Skin of body (tissue), 2 donors: ENCODE data around the gene ASTN2. TPM values are rescaled to one million over a fixed set of nuclear protein-coding genes. Genes with fewer than 3 reads are reported as not detected.
"Not testable (repeated sequence)": the region's sequence is repeated elsewhere in the genome, so short reads cannot be mapped to it uniquely, and the experiment has no call there.

Experiments used
- DNase-seq: peaks from one replicate; lab custom pipeline; 2025; lab: John Stamatoyannopoulos, UW
- total RNA-seq: library from RNA; depleted of rRNA; stranded (reverse); fragments of >200 nt; gene quantifications from one replicate; pipeline ENCODE4 v1.2.3, GENCODE V29; 2014

The ASTN2 gene
- total RNA-seq, 1 donor from 2014 or later, result 10.0 TPM

GRCh38 chr9:116873491-116873890, 541.4 kb downstream of the ASTN2 start:
- DNase-seq, result no peak

GRCh38 chr9:116870566-116870965, 544.3 kb downstream of the ASTN2 start:
- no peak for DNase-seq

- DNase-seq, result no peak
Observed at GRCh38 chr9:116868201-116868600, 546.7 kb downstream of the ASTN2 start.

GRCh38 chr9:116861321-116861720, 553.5 kb downstream of the ASTN2 start:
- no peak for DNase-seq

GRCh38 chr9:116860509-116861120, 554.2 kb downstream of the ASTN2 start:
- DNase-seq, result peak; percentile 7

- no peak for DNase-seq
Observed at GRCh38 chr9:116859763-116860162, 555.1 kb downstream of the ASTN2 start.

- no peak for DNase-seq
Observed at GRCh38 chr9:116857321-116857720, 557.5 kb downstream of the ASTN2 start.

- DNase-seq, result no peak
Observed at GRCh38 chr9:116855881-116856662, 558.8 kb downstream of the ASTN2 start.

- no peak for DNase-seq
Observed at GRCh38 chr9:116849721-116850120, 565.1 kb downstream of the ASTN2 start.

- DNase-seq, result peak; percentile 11
Observed at GRCh38 chr9:116844621-116845020, 570.2 kb downstream of the ASTN2 start.

- no peak for DNase-seq
Observed at GRCh38 chr9:116843863-116844620, 570.8 kb downstream of the ASTN2 start.

GRCh38 chr9:116842658-116843057, 572.2 kb downstream of the ASTN2 start:
- DNase-seq, result no peak

GRCh38 chr9:116838468-116838867, 576.4 kb downstream of the ASTN2 start:
- not testable (repeated sequence) for DNase-seq

GRCh38 chr9:116837018-116837989, 577.6 kb downstream of the ASTN2 start:
- DNase-seq, result no peak

GRCh38 chr9:116830321-116830720, 584.5 kb downstream of the ASTN2 start:
- DNase-seq, result not testable (repeated sequence)

- no peak for DNase-seq
Observed at GRCh38 chr9:116821633-116822229, 593.1 kb downstream of the ASTN2 start.

- no peak for DNase-seq
Observed at GRCh38 chr9:116819116-116819515, 595.7 kb downstream of the ASTN2 start.

- DNase-seq, result no peak
Observed at GRCh38 chr9:116817762-116818161, 597.1 kb downstream of the ASTN2 start.

- no peak for DNase-seq
Observed at GRCh38 chr9:116816484-116816883, 598.4 kb downstream of the ASTN2 start.

- no peak for DNase-seq
Observed at GRCh38 chr9:116815835-116816234, 599.0 kb downstream of the ASTN2 start.

- no peak for DNase-seq
Observed at GRCh38 chr9:116813031-116813300, 601.9 kb downstream of the ASTN2 start.
